HG03108 (cell line): ENCODE results near the gene MYO3B.
A peak's percentile ranks its signal among the peaks of the same experiment; 100 is the strongest.
"Not testable (repeated sequence)": the region's sequence is repeated elsewhere in the genome, so short reads cannot be mapped to it uniquely, and the experiment has no call there.

Source experiments
- ATAC-seq: cut with Tn5 transposase; IDR thresholded peaks from one replicate; pipeline ENCODE4 v1.9.1; 2021; ENCODE audit warnings: moderate library complexity; ENCODE audit not compliant: unreplicated experiment

The MYO3B gene

GRCh38 chr2:170674282-170674681, 496.3 kb downstream of the MYO3B start:
- ATAC-seq: not testable (repeated sequence)

- no peak for ATAC-seq
Observed at GRCh38 chr2:170675701-170676100, 497.8 kb downstream of the MYO3B start.

GRCh38 chr2:170679607-170680079, 501.7 kb downstream of the MYO3B start:
- no peak for ATAC-seq

GRCh38 chr2:170680172-170680941, 502.4 kb downstream of the MYO3B start:
- peak; percentile 70 for ATAC-seq

GRCh38 chr2:170681311-170681710, 503.4 kb downstream of the MYO3B start:
- ATAC-seq: no peak

GRCh38 chr2:170685591-170685990, 507.6 kb downstream of the MYO3B start:
- ATAC-seq: no peak

- no peak for ATAC-seq
Observed at GRCh38 chr2:170689481-170689880, 511.5 kb downstream of the MYO3B start.

GRCh38 chr2:170690640-170691039, 512.7 kb downstream of the MYO3B start:
- ATAC-seq: no peak

GRCh38 chr2:170694316-170694715, 516.4 kb downstream of the MYO3B start:
- no peak for ATAC-seq

- ATAC-seq: no peak
Observed at GRCh38 chr2:170695521-170696410, 517.8 kb downstream of the MYO3B start.

GRCh38 chr2:170696948-170697347, 519.0 kb downstream of the MYO3B start:
- ATAC-seq: no peak

GRCh38 chr2:170701011-170701410, 523.1 kb downstream of the MYO3B start:
- no peak for ATAC-seq

GRCh38 chr2:170703776-170704476, 526.0 kb downstream of the MYO3B start:
- ATAC-seq: no peak
